Adrenal gland (tissue), 5 donors: ENCODE results near the gene CD1B.

Experiments used
- POLR2A ChIP-seq, 2 donors: fragments of 450-650 bp; IDR thresholded peaks; one replicate each; pipeline ENCODE4 v1.6.1; 2017; ENCODE audit warnings: antibody characterized with exemption in 2 of 2, mild to moderate bottlenecking in 2 of 2, moderate library complexity in 1 of 2
- TF ChIP-seq, protein P1 (sequence below), 6 experiments: fragments of 450-650 bp in 4 of 6; fragments of 200-600 bp in 2 of 6; sonication (generic) in 1 of 6; IDR thresholded peaks; 1 replicate in 5 of 6; 2 replicates in 1 of 6; pipeline versions ENCODE4 v1.5.1 to v1.8.0; 2016 to 2021; ENCODE audit warnings: antibody characterized with exemption in 6 of 6, mild to moderate bottlenecking in 2 of 6, moderate library complexity in 1 of 6
- donor health status: DM: no; HTN: no; CAD: no.

DNA sequence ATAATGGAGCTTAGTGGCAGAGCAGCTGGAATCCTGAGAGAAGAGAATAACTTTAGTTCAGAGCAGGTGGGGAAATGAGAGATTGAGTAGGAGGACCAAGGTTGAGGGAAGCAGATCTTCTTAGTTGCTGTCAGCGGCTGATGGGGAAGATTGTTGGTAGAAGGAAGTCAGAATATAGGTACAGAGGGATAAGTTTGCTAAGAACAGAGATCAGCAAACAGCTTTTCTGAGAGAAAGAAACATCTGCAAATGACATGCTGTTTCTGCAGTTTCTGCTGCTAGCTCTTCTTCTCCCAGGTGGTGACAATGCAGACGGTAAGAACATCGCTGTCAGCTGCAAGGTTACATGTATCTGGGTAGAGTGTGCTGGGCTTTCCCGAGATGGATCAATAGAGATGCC is 41.5 kb downstream of the CD1B start, which contains the start of gene CD1C:
- TF ChIP-seq, protein P1, sequence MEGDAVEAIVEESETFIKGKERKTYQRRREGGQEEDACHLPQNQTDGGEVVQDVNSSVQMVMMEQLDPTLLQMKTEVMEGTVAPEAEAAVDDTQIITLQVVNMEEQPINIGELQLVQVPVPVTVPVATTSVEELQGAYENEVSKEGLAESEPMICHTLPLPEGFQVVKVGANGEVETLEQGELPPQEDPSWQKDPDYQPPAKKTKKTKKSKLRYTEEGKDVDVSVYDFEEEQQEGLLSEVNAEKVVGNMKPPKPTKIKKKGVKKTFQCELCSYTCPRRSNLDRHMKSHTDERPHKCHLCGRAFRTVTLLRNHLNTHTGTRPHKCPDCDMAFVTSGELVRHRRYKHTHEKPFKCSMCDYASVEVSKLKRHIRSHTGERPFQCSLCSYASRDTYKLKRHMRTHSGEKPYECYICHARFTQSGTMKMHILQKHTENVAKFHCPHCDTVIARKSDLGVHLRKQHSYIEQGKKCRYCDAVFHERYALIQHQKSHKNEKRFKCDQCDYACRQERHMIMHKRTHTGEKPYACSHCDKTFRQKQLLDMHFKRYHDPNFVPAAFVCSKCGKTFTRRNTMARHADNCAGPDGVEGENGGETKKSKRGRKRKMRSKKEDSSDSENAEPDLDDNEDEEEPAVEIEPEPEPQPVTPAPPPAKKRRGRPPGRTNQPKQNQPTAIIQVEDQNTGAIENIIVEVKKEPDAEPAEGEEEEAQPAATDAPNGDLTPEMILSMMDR (IDR thresholded peaks at IDR 0.05): no peak
- no peak for TF ChIP-seq POLR2A (IDR thresholded peaks at IDR 0.05)
